HEK293 (cell line): ENCODE measurements around the gene KLHL7.

ENCODE experiments used
- CTCF ChIA-PET: fragments of 350-600 bp; formaldehyde crosslinking; extraction: SDS; loops from one replicate; lab custom pipeline; 2021; ENCODE audit warnings: antibody characterized with exemption; lab: Yijun Ruan, JAX
- POLR2A ChIA-PET: fragments of 300-600 bp; formaldehyde crosslinking; extraction: SDS; loops from one replicate; lab custom pipeline; 2020; ENCODE audit warnings: antibody characterized with exemption, inconsistent platforms; lab: Yijun Ruan, JAX
- H3K27ac ChIP-seq: fragments of 200-500 bp; sonication (Bioruptor generic); 2 replicates; pipeline ENCODE4 v1.5.1; 2014; ENCODE audit warnings: low read depth, low read length, control low read depth, inconsistent platforms; ENCODE audit errors: extremely low read depth
- H3K36me3 ChIP-seq, 2 experiments: fragments of 200-500 bp in 1 of 2; sonication (Bioruptor generic) in 1 of 2; 1 replicate in 1 of 2; 2 replicates in 1 of 2; pipeline ENCODE4 v1.5.1; 2014 to 2017; ENCODE audit warnings: inconsistent platforms in 2 of 2, low read length in 2 of 2; ENCODE audit not compliant: control insufficient read depth in 2 of 2, insufficient read depth in 1 of 2
- H3K4me1 ChIP-seq: fragments of 200-500 bp; sonication (Bioruptor generic); 2 replicates; pipeline ENCODE4 v1.5.1; 2014; ENCODE audit warnings: mild to moderate bottlenecking, low read length, inconsistent platforms; ENCODE audit not compliant: control insufficient read depth, insufficient read depth
- H3K4me3 ChIP-seq: 2 replicates; pipeline ENCODE4 v1.5.1; 2011; ENCODE audit warnings: low read depth, mild to moderate bottlenecking, control low read depth, low read length, moderate library complexity
- H3K9me3 ChIP-seq: fragments of 200-500 bp; sonication (Bioruptor generic); 2 replicates; pipeline ENCODE4 v1.5.1; 2014; ENCODE audit warnings: low read depth, low read length, inconsistent platforms; ENCODE audit not compliant: control insufficient read depth, insufficient read depth
- GLI4 ChIP-seq: fragments of 450-650 bp; formaldehyde crosslinking; IDR thresholded peaks from 2 replicates; pipeline ENCODE4 v1.5.1; 2016; ENCODE audit warnings: missing biosample characterization, missing genetic modification characterization
- HOXA7 ChIP-seq: sonication (generic); formaldehyde crosslinking; IDR thresholded peaks from 2 replicates; pipeline ENCODE4 v1.8.1; 2022; ENCODE audit warnings: missing genetic modification reagents, borderline replicate concordance
- PRDM1 ChIP-seq: fragments of 450-650 bp; formaldehyde crosslinking; IDR thresholded peaks from 2 replicates; pipeline ENCODE4; 2016; ENCODE audit warnings: missing biosample characterization, missing genetic modification characterization
- TCF7L2 ChIP-seq: IDR thresholded peaks from 2 replicates; pipeline ENCODE4 v1.6.1; 2011; ENCODE audit warnings: low read depth, mild to moderate bottlenecking, inconsistent platforms, low read length, moderate library complexity, borderline replicate concordance
- ZNF114 ChIP-seq: fragments of 450-650 bp; formaldehyde crosslinking; IDR thresholded peaks from 2 replicates; pipeline ENCODE4 v1.5.0; 2017; ENCODE audit warnings: missing biosample characterization, missing genetic modification characterization
- ZNF157 ChIP-seq: fragments of 450-650 bp; formaldehyde crosslinking; IDR thresholded peaks from 2 replicates; pipeline ENCODE4 v1.5.1; 2016; ENCODE audit warnings: missing biosample characterization, missing genetic modification characterization
- ZNF239 ChIP-seq: fragments of 450-650 bp; formaldehyde crosslinking; IDR thresholded peaks from 2 replicates; pipeline ENCODE4 v1.5.1; 2016; ENCODE audit warnings: missing biosample characterization, missing genetic modification characterization
- ZNF248 ChIP-seq: fragments of 450-650 bp; formaldehyde crosslinking; IDR thresholded peaks from 2 replicates; pipeline ENCODE4 v1.5.1; 2017; ENCODE audit warnings: missing biosample characterization, missing genetic modification characterization
- ZNF398 ChIP-seq: fragments of 450-650 bp; formaldehyde crosslinking; IDR thresholded peaks from 2 replicates; pipeline ENCODE4 v1.5.1; 2017; ENCODE audit warnings: missing biosample characterization, missing genetic modification characterization
- TF ChIP-seq, protein P1 (sequence below): fragments of 450-650 bp; formaldehyde crosslinking; IDR thresholded peaks from 2 replicates; pipeline ENCODE4 v1.5.1; 2017; ENCODE audit warnings: missing biosample characterization, missing genetic modification characterization
- TF ChIP-seq, protein P2 (sequence below): fragments of 450-650 bp; formaldehyde crosslinking; IDR thresholded peaks from 2 replicates; pipeline ENCODE4 v1.5.1; 2016; ENCODE audit warnings: missing biosample characterization, missing genetic modification characterization, low read depth
- TF ChIP-seq, protein P3 (sequence below): fragments of 450-650 bp; formaldehyde crosslinking; IDR thresholded peaks from 2 replicates; pipeline ENCODE4 v1.5.1; 2016; ENCODE audit warnings: missing biosample characterization, missing genetic modification characterization, low read depth
- TF ChIP-seq, protein P4 (sequence below): fragments of 450-650 bp; formaldehyde crosslinking; conservative IDR thresholded peaks from 2 replicates; pipeline ENCODE4 v1.5.1; 2016; ENCODE audit warnings: low read depth, missing biosample characterization, missing genetic modification characterization

KLHL7 gene

GRCh38 chr7:23093111-23093510 is 12.5 kb upstream of the KLHL7 start (continued):
- no peak for TF ChIP-seq ZNF398

- TF ChIP-seq ZNF239 (tag by site-specific recombination) (no peak), PRDM1 (tag by site-specific recombination) (no peak), HOXA7 (CRISPR knock-in tag) (no peak), ZNF248 (tag by site-specific recombination) (no peak), GLI4 (no peak), ZNF114 (tag by site-specific recombination) (no peak)
- TF ChIP-seq, protein P1, sequence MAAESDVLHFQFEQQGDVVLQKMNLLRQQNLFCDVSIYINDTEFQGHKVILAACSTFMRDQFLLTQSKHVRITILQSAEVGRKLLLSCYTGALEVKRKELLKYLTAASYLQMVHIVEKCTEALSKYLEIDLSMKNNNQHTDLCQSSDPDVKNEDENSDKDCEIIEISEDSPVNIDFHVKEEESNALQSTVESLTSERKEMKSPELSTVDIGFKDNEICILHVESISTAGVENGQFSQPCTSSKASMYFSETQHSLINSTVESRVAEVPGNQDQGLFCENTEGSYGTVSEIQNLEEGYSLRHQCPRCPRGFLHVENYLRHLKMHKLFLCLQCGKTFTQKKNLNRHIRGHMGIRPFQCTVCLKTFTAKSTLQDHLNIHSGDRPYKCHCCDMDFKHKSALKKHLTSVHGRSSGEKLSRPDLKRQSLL, result no peak
- H3K4me1 ChIP-seq, result no peaks in the 10 kb centered on the region
- H3K9me3 ChIP-seq, result no peaks in the 10 kb centered on the region
- no peak overlapping the region for H3K27ac ChIP-seq
- no peak overlapping the region for H3K4me3 ChIP-seq
- ChIA-PET CTCF (interaction anchor here (0.7 kb wide), 1 partner anchor 22 kb away, joined by 3 read pairs; no protein-coding TSS in a partner anchor), POLR2A (no interaction called here)
- no peaks in the 10 kb centered on the region for H3K36me3 ChIP-seq
Measured at GRCh38 chr7:23093546-23093945, 12.0 kb upstream of the KLHL7 start.

DNA sequence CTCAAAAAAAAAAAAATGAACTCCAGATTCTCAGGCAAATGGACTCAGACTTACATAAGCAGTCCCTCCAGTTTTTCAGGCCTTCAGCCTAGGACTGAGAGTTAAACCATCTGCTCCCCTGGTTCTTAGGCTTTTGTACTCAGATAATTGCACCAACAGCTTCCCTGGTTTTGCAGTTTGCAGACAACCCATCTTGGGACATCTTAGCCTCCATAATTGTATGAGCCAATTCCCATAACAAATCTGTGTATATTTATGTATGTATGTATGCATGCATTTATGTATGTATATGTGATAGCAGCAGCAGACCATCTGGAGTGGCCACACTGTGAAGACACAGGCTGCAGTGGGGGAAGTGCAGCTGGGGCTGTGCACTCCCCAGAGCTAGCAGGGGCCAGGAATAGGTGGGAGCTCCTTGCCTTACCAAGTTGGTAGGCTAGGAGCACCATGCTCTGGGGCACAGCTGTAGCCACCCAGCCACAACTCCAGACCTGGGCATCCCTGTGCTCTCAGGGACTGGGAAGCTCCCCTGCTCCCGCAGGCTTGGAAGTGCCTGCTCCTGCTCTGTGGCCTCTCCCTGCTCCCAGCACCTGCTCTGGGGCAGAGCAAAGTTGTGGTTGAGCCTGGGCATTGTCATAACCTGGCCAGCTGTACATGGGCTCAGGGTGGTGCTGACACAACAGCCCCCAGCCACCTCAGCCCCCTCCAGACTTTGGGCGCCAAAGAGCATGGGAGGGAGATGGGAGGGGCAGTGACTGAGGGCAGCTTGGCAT is 8.9 kb upstream of the KLHL7 start:
- ChIA-PET CTCF (interaction anchor here (0.6 to 1.1 kb wide), 3 partner anchors 11 to 79 kb away, joined by 3 to 5 read pairs (median 3); no protein-coding TSS in a partner anchor), POLR2A (no interaction called here)
- Histone ChIP-seq H3K9me3 (no peaks in the 10 kb centered on the region), H3K4me1 (no peaks in the 10 kb centered on the region), H3K4me3 (no peak overlapping the region), H3K27ac (no peak overlapping the region), H3K36me3 (no peaks in the 10 kb centered on the region)
- no peak for TF ChIP-seq ZNF157 (tag by site-specific recombination)
- TF ChIP-seq, protein P2, sequence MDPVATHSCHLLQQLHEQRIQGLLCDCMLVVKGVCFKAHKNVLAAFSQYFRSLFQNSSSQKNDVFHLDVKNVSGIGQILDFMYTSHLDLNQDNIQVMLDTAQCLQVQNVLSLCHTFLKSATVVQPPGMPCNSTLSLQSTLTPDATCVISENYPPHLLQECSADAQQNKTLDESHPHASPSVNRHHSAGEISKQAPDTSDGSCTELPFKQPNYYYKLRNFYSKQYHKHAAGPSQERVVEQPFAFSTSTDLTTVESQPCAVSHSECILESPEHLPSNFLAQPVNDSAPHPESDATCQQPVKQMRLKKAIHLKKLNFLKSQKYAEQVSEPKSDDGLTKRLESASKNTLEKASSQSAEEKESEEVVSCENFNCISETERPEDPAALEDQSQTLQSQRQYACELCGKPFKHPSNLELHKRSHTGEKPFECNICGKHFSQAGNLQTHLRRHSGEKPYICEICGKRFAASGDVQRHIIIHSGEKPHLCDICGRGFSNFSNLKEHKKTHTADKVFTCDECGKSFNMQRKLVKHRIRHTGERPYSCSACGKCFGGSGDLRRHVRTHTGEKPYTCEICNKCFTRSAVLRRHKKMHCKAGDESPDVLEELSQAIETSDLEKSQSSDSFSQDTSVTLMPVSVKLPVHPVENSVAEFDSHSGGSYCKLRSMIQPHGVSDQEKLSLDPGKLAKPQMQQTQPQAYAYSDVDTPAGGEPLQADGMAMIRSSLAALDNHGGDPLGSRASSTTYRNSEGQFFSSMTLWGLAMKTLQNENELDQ (tag by site-specific recombination), result no peak
- TF ChIP-seq, protein P3, sequence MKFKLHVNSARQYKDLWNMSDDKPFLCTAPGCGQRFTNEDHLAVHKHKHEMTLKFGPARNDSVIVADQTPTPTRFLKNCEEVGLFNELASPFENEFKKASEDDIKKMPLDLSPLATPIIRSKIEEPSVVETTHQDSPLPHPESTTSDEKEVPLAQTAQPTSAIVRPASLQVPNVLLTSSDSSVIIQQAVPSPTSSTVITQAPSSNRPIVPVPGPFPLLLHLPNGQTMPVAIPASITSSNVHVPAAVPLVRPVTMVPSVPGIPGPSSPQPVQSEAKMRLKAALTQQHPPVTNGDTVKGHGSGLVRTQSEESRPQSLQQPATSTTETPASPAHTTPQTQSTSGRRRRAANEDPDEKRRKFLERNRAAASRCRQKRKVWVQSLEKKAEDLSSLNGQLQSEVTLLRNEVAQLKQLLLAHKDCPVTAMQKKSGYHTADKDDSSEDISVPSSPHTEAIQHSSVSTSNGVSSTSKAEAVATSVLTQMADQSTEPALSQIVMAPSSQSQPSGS (tag by site-specific recombination), result no peak

GRCh38 chr7:23098029-23098428 is 7.6 kb upstream of the KLHL7 start:
- Histone ChIP-seq H3K36me3 (no peaks in the 10 kb centered on the region), H3K9me3 (no peaks in the 10 kb centered on the region), H3K4me1 (no peaks in the 10 kb centered on the region), H3K27ac (no peak overlapping the region), H3K4me3 (no peak overlapping the region)
- TF ChIP-seq TCF7L2, result no peak
- TF ChIP-seq, protein P4, sequence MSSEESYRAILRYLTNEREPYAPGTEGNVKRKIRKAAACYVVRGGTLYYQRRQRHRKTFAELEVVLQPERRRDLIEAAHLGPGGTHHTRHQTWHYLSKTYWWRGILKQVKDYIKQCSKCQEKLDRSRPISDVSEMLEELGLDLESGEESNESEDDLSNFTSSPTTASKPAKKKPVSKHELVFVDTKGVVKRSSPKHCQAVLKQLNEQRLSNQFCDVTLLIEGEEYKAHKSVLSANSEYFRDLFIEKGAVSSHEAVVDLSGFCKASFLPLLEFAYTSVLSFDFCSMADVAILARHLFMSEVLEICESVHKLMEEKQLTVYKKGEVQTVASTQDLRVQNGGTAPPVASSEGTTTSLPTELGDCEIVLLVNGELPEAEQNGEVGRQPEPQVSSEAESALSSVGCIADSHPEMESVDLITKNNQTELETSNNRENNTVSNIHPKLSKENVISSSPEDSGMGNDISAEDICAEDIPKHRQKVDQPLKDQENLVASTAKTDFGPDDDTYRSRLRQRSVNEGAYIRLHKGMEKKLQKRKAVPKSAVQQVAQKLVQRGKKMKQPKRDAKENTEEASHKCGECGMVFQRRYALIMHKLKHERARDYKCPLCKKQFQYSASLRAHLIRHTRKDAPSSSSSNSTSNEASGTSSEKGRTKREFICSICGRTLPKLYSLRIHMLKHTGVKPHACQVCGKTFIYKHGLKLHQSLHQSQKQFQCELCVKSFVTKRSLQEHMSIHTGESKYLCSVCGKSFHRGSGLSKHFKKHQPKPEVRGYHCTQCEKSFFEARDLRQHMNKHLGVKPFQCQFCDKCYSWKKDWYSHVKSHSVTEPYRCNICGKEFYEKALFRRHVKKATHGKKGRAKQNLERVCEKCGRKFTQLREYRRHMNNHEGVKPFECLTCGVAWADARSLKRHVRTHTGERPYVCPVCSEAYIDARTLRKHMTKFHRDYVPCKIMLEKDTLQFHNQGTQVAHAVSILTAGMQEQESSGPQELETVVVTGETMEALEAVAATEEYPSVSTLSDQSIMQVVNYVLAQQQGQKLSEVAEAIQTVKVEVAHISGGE (tag by site-specific recombination), result no peak
- ChIA-PET CTCF (interaction anchor here (1.4 to 2.9 kb wide), 3 partner anchors 11 to 87 kb away, joined by 4 to 17 read pairs (median 4); no protein-coding TSS in a partner anchor), POLR2A (no interaction called here)
